WERI-Rb-1 (cell line): ENCODE results near the gene FIGNL2.
A peak's percentile ranks its signal among the peaks of the same experiment; 100 is the strongest.

Experiments used
- DNase-seq: peaks from one replicate; pipeline ENCODE4 v3.0.0-alpha.2; 2020
- H3K27ac ChIP-seq: fragments of 250-450 bp; sonication (Bioruptor Pico); 2 replicates; pipeline ENCODE4 v1.5.1; 2020; ENCODE audit warnings: mild to moderate bottlenecking, moderate library complexity
- H3K27me3 ChIP-seq: fragments of 250-450 bp; sonication (Bioruptor Pico); 2 replicates; pipeline ENCODE4 v1.5.1; 2021; ENCODE audit warnings: mild to moderate bottlenecking, low read depth, moderate library complexity; ENCODE audit not compliant: insufficient read depth, severe bottlenecking
- H3K36me3 ChIP-seq: fragments of 250-450 bp; sonication (Bioruptor Pico); 2 replicates; pipeline ENCODE4 v1.5.1; 2020; ENCODE audit warnings: mild to moderate bottlenecking, moderate library complexity
- H3K4me3 ChIP-seq: 2 replicates; pipeline ENCODE4 v1.5.1; 2011; ENCODE audit warnings: low read depth, mild to moderate bottlenecking, control low read depth, low read length
- H3K9me3 ChIP-seq: fragments of 250-450 bp; sonication (Bioruptor Pico); 2 replicates; pipeline ENCODE4 v1.5.1; 2021; ENCODE audit warnings: mild to moderate bottlenecking, moderate library complexity; ENCODE audit not compliant: severe bottlenecking
- TF ChIP-seq, protein P1 (sequence below): IDR thresholded peaks from 2 replicates; pipeline ENCODE4 v1.5.1; 2011; ENCODE audit warnings: low read depth, mild to moderate bottlenecking, control low read depth, inconsistent platforms, low read length

The FIGNL2 gene

DNA sequence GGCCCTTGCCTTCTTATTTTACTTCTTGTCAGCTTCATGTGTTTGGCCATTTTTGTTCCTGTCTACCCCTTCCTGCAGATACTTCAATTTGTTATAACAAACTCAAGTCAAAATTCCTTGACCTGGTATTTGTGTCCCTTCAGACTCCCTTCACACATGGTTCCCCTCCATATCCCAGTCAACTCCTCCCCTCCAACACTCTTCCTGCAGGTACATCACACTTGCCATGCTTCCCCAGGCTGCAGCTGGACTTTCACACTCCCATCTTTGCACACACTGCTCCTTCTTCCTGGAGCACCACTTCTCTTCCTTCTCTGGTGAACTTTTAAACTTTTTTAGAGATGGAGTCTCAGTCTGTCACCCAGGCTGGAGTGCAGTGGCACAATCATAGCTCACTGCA lies 18.9 kb upstream of the FIGNL2 start:
- Histone ChIP-seq H3K27ac (no peak overlapping the region; the same call in 1 of the 2 replicates), H3K36me3 (no peaks in the 10 kb centered on the region), H3K27me3 (no peaks in the 10 kb centered on the region), H3K4me3 (no peak overlapping the region), H3K9me3 (no peaks in the 10 kb centered on the region)
- TF ChIP-seq, protein P1, sequence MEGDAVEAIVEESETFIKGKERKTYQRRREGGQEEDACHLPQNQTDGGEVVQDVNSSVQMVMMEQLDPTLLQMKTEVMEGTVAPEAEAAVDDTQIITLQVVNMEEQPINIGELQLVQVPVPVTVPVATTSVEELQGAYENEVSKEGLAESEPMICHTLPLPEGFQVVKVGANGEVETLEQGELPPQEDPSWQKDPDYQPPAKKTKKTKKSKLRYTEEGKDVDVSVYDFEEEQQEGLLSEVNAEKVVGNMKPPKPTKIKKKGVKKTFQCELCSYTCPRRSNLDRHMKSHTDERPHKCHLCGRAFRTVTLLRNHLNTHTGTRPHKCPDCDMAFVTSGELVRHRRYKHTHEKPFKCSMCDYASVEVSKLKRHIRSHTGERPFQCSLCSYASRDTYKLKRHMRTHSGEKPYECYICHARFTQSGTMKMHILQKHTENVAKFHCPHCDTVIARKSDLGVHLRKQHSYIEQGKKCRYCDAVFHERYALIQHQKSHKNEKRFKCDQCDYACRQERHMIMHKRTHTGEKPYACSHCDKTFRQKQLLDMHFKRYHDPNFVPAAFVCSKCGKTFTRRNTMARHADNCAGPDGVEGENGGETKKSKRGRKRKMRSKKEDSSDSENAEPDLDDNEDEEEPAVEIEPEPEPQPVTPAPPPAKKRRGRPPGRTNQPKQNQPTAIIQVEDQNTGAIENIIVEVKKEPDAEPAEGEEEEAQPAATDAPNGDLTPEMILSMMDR: no peak
- no peak for DNase-seq

DNA sequence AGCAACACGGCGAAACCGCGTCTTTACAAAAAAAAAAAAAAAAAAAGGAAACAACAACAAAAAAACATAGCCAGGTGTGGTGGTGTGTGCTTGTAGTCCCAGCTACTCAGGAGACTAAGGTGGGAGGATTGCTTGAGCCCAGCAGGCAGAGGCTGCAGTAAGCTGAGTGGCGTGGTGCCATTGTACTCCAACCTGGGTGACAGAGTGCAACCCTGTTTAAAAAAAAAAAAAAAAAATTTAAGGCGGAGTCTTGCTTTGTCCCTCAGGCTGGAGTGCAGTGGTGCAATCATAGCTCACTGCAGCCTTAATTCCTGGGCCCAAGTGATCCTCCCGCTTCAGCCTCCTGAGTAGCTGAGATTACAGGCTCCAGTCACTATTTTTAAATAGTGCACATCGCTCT lies 18.2 kb upstream of the FIGNL2 start:
- TF ChIP-seq, protein P1: no peak
- H3K4me3 ChIP-seq: no peak overlapping the region
- H3K27ac ChIP-seq: no peak overlapping the region
- H3K9me3 ChIP-seq: no peaks in the 10 kb centered on the region
- DNase-seq: no peak
- H3K27me3 ChIP-seq: no peaks in the 10 kb centered on the region
- no peaks in the 10 kb centered on the region for H3K36me3 ChIP-seq

DNA sequence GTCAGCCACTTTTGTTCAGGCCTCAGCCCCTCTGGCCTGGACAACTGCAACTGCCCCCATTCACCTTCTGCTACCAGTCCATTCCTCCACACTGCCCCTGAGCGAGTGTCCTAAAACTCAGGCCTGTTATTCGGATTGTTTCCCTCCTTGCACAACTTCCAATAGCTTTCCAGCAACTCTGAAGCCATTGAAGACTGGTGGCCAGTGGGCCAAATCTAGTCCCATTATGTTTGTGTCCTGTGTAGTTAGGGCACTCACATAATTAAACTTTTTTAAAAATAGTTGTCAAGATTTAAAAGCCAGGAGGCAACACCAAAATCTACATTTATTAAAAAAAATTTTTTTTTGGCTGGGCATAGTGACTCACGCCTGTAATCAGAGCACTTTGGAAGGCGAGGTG lies 17.8 kb upstream of the FIGNL2 start:
- H3K27ac ChIP-seq: no peak overlapping the region
- TF ChIP-seq, protein P1: no peak
- H3K9me3 ChIP-seq: no peaks in the 10 kb centered on the region
- no peaks in the 10 kb centered on the region for H3K27me3 ChIP-seq
- H3K4me3 ChIP-seq: no peak overlapping the region
- no peaks in the 10 kb centered on the region for H3K36me3 ChIP-seq
- DNase-seq: no peak

DNA sequence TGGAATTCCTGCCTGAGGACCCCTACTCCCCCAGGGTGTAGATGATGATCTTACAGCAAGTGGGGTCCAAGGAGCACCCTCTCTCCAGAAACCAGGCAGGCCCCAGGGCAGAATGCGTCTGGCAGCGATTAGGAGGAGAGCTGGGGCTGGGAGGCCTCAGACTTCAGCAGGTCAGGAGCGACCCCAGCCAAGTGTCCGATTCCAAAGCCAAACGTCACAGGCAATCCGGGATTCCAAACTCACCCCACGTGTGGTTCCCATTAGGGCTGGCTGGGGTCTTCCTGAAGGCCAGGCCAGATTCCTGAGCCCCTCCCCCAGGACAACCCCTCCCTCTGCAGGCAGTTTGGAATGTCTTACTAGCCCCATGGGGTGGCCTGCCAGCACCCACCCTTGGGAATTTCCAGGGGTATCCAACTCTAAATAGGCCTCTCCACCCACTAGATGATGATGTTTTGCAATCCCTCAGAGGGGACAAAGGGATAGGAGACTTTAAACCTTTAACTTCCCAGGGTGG lies 17.3 kb upstream of the FIGNL2 start:
- Histone ChIP-seq H3K9me3 (no peaks in the 10 kb centered on the region), H3K27ac (peak overlapping the region; percentile 76; the same call in 1 of the 2 replicates), H3K27me3 (no peaks in the 10 kb centered on the region), H3K4me3 (no peak overlapping the region), H3K36me3 (no peaks in the 10 kb centered on the region)
- TF ChIP-seq, protein P1: no peak
- no peak for DNase-seq

DNA sequence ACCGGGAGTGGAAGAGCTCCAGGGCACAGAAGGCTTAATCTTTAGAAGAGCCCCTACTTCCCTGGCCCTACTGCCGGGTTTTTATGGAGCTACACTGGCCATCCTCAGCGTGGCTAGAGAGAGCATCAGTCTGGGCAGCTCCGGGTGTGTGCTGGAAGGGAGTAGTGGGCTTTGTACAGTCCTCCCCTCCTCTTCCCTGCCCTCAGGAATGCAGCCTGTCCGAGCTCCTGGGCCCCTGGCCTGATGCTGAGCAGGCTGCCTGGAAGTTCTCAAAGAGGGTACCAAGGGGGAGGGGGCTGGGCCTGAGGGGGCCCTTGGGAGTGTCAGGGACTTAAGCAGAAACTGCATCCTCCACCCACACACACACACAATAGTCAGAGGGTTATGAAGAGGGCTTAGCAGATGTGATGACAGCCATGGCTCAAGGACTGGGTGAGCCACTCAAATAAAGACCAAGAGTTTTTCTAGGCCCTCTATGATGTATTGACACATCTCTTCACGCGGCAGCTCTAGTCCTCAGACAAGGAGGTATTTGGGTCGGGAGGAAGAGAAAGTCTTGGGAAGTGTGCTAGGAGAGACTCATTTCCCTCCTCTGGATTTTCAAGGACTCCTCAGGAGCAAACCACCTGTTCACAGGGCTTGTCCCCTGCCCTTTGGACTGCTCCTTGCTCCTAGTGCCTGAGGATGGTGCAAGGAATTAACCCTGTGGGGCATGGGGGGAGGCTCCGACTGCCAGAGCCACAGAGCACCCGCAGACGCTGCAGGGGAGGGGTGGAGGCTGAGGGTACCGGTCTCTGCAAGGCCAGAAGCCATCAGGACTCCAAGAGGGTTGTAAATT lies 16.5 kb upstream of the FIGNL2 start:
- DNase-seq: peak; percentile 49
- TF ChIP-seq, protein P1: no peak
- Histone ChIP-seq H3K9me3 (no peaks in the 10 kb centered on the region), H3K27ac (peak overlapping the region; percentile 76), H3K4me3 (peak overlapping the region; percentile 55), H3K36me3 (no peaks in the 10 kb centered on the region), H3K27me3 (no peaks in the 10 kb centered on the region)
